ENCODE results near the gene KCNIP2.

DNA sequence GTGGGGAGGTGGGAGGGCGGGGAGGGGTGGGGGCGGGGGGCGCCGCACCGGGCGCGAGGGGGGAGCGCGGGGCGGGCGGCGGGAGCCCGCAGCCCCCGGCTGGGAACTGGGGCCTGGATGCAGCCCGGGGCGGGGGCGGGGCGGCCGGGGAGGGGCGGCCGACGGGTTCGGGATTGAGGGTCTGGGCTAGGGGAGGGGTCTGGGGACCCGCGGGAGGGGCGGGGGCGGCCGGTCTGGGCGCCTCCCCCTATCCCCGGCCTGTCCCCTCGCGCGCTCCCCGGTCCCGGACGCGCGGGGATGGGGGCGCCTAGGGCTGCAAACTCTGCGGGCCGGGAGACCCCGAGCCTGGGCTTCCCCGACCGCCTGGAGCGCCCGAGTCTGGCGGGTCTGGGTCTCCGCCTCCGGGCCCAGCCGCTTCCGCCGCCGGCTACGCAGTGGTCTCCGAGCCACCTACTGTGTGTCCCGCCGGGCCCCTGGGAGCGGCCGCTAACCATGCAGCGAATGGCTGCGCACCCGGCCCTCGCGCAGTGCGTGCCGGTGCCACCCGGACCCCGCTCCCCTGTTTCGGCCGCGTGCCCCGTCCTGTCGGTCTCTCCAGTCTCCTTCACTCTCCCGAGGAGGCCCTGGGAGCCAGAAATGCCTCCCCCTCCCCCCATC, 67.3 kb downstream of the KCNIP2 start:
- no peak for TF ChIP-seq CTCF (IDR thresholded peaks at IDR 0.05)
- no peak for TF ChIP-seq SIN3A (IDR thresholded peaks at IDR 0.05; ENCODE audit: borderline replicate concordance, insufficient read depth, low read depth, low read length)

All from Panc1 (cell line).